Measurements from ENCODE around the gene CALML6.

The CALML6 gene

DNA sequence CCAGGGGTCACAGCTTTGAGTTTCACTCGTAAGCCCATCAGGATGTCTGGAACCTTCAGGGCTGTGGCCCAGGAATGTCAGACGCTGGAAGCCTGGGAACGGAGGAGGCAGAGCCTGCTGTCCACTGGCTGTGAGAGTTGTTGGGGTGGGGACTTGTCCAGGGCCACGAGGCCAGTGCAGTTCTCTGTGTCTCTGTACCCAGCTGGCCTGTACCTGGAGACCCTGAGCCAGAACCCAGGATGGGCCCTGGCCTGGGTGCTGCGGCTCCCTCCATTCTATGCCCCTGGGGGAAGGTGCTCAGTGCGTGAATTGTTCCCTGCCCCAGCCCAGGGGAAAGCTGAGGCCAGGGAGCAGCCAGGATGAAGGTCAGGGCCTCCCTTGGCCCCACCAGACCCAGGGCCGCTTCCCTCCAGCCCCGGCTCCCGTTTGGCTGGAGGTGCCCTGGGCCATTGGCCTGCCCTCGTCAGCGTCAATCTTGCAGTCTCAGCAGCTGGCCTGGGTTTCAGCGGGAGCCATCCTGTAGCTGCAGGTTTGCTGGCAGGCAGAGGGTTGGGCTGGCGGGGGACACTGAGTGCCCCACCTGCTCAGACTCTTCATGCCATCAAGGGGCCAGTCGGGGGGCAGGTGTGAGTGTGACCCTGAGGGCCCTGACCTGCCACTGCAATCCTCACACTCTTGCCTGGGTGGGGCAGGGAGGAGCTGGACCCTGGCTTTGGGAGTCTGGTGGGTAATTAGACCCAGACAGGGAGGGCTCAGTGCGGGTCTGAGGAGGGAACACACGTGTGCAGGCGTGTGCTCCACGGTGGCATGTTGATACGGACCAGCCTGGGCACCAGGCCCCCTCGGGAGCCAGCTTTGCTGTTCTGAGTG is 724 bp upstream of the CALML6 start:
- no peaks in the 10 kb centered on the region for H3K9me3 ChIP-seq
- DNase-seq = no peak
- no peak overlapping the region for H3K4me3 ChIP-seq (ENCODE audit: low read depth, low read length)
- TF ChIP-seq, protein P1, sequence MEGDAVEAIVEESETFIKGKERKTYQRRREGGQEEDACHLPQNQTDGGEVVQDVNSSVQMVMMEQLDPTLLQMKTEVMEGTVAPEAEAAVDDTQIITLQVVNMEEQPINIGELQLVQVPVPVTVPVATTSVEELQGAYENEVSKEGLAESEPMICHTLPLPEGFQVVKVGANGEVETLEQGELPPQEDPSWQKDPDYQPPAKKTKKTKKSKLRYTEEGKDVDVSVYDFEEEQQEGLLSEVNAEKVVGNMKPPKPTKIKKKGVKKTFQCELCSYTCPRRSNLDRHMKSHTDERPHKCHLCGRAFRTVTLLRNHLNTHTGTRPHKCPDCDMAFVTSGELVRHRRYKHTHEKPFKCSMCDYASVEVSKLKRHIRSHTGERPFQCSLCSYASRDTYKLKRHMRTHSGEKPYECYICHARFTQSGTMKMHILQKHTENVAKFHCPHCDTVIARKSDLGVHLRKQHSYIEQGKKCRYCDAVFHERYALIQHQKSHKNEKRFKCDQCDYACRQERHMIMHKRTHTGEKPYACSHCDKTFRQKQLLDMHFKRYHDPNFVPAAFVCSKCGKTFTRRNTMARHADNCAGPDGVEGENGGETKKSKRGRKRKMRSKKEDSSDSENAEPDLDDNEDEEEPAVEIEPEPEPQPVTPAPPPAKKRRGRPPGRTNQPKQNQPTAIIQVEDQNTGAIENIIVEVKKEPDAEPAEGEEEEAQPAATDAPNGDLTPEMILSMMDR (IDR thresholded peaks at IDR 0.05; ENCODE audit: low read depth, low read length) = no peak
- no peaks in the 10 kb centered on the region for H3K36me3 ChIP-seq
- H3K27me3 ChIP-seq = no peaks in the 10 kb centered on the region
- no peaks in the 10 kb centered on the region for H3K4me1 ChIP-seq

DNA sequence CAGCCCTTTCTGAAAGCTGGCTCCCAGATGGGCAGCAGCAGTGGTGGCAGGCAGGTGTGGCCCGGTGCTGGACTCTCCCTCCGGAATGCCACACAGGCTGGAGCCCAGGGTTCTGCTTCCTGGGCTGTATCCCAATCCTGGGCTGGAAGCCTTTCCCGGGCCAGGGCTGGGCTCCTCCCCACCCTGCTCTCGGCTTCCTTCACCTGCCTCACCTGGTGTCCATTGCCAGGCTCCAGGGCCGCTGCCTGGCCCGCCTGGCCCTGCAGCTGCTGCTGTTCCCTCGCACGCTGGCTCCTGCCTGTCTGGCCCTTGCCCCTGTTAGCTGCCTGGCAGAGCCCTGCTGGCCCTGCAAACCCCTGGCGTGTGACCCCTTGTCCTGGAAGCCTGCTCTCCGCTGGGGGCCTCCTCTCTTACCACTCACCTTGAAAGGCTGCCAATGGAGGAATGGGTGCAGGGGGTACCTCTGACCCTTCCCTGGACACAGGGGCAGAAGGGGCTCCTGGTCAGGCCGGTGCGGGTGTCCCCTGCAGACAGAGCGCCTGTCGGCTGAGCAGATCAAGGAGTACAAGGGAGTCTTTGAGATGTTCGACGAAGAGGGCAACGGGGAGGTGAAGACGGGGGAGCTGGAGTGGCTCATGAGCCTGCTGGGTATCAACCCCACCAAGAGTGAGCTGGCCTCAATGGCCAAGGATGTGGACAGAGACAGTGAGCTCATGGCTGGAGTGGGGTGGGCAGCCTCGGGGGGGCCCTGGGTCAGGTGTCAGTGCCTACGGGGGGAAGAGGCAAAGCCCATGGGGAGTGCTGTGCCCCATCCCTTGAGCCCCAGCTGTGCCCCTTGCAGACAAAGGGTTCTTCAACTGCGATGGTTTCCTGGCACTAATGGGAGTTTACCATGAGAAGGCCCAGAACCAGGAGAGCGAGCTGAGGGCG is 1.1 kb downstream of the CALML6 start:
- Histone ChIP-seq H3K4me3 (ENCODE audit: low read depth, low read length) (no peak overlapping the region), H3K36me3 (no peaks in the 10 kb centered on the region), H3K4me1 (no peaks in the 10 kb centered on the region), H3K27me3 (no peaks in the 10 kb centered on the region), H3K9me3 (no peaks in the 10 kb centered on the region)
- DNase-seq = no peak
- TF ChIP-seq, protein P1 (IDR thresholded peaks at IDR 0.05; ENCODE audit: low read depth, low read length) = no peak

DNA sequence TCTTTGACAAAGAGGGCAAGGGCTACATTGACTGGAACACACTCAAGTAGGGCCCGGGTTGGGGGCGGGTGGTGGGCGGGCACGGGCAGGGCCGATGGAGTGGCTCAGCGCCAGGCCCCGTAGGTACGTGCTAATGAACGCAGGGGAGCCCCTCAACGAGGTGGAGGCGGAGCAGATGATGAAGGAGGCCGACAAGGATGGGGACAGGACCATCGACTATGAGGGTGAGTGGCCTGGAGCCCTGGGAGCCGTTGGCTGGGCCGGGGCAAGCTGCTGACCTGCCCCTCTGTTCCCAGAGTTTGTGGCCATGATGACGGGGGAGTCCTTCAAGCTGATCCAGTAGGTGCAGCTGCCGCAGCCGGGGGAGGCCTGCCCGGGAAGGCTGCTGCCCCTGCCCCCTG is 1.8 kb downstream of the CALML6 start:
- TF ChIP-seq, protein P1 (IDR thresholded peaks at IDR 0.05; ENCODE audit: low read depth, low read length) = no peak
- Histone ChIP-seq H3K4me3 (ENCODE audit: low read depth, low read length) (no peak overlapping the region), H3K36me3 (no peaks in the 10 kb centered on the region), H3K4me1 (no peaks in the 10 kb centered on the region), H3K27me3 (no peaks in the 10 kb centered on the region), H3K9me3 (no peaks in the 10 kb centered on the region)
- no peak for DNase-seq

DNA sequence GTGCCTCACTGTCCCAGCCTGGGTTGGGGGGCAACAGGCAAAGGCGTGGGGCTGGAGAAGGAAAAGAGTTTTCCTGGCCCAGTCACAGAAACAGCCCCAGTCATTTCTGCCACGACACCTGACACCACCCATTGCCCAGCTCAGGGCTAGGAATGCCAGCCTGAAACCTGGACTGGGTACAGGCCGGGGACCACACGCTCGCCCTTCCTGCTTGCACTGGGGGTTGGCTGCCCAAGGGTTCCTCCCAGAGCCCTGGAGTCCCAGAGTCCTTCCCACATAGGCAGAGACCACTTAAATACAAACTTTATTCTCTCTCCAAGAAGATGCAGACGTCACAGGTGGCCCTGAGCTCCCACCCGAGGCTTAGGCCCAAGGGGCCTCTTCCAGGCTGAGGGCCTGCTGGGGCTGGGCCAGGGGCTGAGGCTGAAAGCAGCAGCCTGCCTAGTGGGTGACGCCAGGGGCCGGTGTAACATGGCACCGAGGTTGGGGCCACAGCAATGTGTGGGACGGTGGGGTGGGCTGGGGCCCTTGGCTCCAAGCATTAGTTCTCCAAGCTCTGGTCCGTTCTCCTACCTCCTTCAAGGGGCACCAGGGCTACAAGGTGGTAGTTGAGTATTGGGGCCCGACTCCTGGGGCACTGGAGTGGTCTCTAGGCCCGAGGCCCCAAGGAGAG is 2.4 kb downstream of the CALML6 start:
- H3K4me3 ChIP-seq (ENCODE audit: low read depth, low read length) = no peak overlapping the region
- H3K9me3 ChIP-seq = no peaks in the 10 kb centered on the region
- H3K36me3 ChIP-seq = no peaks in the 10 kb centered on the region
- H3K4me1 ChIP-seq = no peaks in the 10 kb centered on the region
- no peaks in the 10 kb centered on the region for H3K27me3 ChIP-seq
- no peak for DNase-seq
- TF ChIP-seq, protein P1 (IDR thresholded peaks at IDR 0.05; ENCODE audit: low read depth, low read length) = no peak

DNA sequence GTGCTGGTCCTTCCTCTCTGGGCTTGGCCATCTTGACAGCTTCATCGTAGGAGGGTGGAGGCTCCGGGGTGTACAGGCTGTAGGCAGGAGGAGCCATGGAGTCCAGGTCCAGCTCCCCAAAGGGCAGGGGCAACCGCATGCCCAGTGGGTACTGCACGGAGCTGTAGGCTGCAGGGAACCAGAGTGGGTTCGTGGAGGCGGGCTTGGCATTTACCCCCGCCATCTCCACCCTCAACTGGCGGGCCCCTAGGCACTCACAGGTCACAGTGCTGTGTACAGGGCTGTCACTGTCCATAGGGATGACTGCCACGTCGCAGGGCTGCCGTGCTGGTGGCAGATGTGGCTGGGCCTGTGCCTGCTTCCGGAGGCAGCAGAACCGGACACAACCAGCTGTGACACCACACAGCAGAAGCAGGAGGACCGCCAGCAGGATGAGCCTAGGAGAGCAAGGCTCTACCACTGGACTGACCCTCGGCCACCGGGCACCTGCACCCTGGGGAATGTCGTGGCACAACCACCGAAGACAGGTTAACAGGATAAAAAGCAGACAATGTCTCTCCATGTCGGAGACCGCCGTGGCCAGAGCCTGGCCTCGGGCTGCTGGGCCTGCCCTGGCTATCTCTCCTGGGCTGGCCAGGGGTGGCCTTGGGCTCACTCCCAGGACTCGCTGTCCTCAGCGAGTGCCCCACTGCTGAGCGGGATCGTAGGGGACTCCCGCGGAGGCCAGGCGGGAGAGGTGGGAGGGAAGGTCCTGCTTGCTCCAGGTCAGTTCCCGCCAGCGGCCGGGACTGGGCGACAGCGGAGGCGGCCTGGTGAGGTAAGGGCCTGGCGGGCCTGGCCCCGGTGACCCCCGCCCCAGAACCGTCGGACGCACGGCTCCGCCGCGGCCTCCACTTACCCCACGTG is 3.2 kb downstream of the CALML6 start:
- TF ChIP-seq, protein P1 (IDR thresholded peaks at IDR 0.05; ENCODE audit: low read depth, low read length) = no peak
- Histone ChIP-seq H3K4me3 (ENCODE audit: low read depth, low read length) (peak overlapping the region; percentile 49), H3K9me3 (no peaks in the 10 kb centered on the region), H3K4me1 (no peaks in the 10 kb centered on the region), H3K36me3 (no peaks in the 10 kb centered on the region), H3K27me3 (no peaks in the 10 kb centered on the region)
- DNase-seq = no peak
